ENCODE measurements around the gene HTR7. TPM values are rescaled to one million over a fixed set of nuclear protein-coding genes. Genes with fewer than 3 reads are reported as not detected.
"Not testable (repeated sequence)": the region's sequence is repeated elsewhere in the genome, so short reads cannot be mapped to it uniquely, and the experiment has no call there.

Gene HTR7
- total RNA-seq, 2 experiments from 2014 or later, result not detected

DNA sequence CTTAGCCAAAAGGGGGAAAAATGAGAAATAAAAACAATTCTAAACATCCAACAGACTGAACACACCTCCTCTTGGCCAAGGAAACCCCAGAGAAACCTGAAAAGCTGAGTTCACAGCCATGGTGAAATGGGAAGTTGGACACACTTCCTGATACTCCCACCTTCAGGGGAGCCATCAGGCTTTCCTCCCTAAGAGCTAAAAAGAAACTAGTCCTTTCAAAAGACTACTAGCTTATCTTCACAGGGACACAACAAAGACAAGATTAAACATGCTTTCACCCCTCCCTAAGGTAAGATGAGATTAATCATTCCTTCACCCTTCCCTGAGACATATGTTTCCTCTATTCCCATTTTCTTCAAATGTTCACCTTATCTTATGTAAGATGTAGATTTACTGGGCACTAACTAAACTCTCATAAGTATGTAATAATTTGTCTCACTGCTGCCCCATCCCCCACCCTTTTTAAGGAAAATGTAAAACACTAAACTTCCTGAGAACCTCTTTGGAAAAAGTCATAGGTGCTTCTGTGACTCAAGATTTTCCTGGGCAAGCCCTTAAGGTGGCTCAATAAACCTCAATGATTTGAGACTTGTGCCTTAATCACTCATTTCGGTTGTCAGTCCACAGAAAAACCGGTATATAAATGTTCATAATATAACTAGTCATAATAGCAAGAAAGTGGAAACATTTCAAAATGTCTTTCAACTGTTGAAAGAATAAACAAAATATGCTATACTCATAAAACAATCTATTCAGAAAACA, 40.5 kb downstream of the HTR7 start:
- intact Hi-C loops (cut with micrococcal nuclease), result no loop called here
- POLR2A ChIA-PET, result no interaction called here
- TF ChIP-seq, protein P1, sequence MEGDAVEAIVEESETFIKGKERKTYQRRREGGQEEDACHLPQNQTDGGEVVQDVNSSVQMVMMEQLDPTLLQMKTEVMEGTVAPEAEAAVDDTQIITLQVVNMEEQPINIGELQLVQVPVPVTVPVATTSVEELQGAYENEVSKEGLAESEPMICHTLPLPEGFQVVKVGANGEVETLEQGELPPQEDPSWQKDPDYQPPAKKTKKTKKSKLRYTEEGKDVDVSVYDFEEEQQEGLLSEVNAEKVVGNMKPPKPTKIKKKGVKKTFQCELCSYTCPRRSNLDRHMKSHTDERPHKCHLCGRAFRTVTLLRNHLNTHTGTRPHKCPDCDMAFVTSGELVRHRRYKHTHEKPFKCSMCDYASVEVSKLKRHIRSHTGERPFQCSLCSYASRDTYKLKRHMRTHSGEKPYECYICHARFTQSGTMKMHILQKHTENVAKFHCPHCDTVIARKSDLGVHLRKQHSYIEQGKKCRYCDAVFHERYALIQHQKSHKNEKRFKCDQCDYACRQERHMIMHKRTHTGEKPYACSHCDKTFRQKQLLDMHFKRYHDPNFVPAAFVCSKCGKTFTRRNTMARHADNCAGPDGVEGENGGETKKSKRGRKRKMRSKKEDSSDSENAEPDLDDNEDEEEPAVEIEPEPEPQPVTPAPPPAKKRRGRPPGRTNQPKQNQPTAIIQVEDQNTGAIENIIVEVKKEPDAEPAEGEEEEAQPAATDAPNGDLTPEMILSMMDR (IDR thresholded peaks at IDR 0.05), result no peak
- Mint-ChIP-seq H3K9me3 (peaks cover 7% of the 10 kb centered on the region), H3K4me1 (ENCODE audit: low read depth) (no peaks in the 10 kb centered on the region), H3K27ac (no peak overlapping the region), H3K27me3 (peaks cover 10% of the 10 kb centered on the region), H3K36me3 (ENCODE audit: low read depth) (peaks cover 2% of the 10 kb centered on the region), H3K4me3 (no peak overlapping the region)
- ATAC-seq (no peak), DNase-seq (no peak)
- CTCF ChIA-PET, result no interaction called here

DNA sequence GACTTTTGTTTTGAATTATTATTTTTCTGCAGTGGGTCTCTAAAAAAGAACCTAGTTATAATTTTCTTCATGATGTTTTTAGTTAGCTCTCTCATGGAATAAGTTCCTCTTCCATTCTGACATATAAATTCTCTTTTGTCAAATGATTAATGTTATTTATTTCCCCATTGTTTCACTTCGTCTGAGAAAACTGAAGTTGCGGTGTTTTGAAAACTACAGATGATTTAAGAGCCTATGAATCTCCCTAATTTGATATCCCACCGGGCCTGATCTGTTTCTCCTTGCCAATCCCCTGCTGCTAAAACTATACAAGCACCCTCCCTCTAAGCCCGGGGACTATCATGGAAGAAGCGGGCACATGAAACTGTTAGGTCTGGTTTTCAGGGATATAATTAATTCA, 41.4 kb downstream of the HTR7 start:
- no peak for DNase-seq
- Mint-ChIP-seq H3K4me1 (ENCODE audit: low read depth) (no peaks in the 10 kb centered on the region), H3K27ac (no peak overlapping the region), H3K36me3 (ENCODE audit: low read depth) (no peaks in the 10 kb centered on the region), H3K4me3 (no peak overlapping the region), H3K27me3 (peaks cover 2% of the 10 kb centered on the region), H3K9me3 (no peaks in the 10 kb centered on the region)
- ChIA-PET CTCF (no interaction called here), POLR2A (no interaction called here)
- intact Hi-C loops (cut with micrococcal nuclease), result no loop called here
- ATAC-seq, result no peak
- TF ChIP-seq, protein P1 (IDR thresholded peaks at IDR 0.05), result no peak

DNA sequence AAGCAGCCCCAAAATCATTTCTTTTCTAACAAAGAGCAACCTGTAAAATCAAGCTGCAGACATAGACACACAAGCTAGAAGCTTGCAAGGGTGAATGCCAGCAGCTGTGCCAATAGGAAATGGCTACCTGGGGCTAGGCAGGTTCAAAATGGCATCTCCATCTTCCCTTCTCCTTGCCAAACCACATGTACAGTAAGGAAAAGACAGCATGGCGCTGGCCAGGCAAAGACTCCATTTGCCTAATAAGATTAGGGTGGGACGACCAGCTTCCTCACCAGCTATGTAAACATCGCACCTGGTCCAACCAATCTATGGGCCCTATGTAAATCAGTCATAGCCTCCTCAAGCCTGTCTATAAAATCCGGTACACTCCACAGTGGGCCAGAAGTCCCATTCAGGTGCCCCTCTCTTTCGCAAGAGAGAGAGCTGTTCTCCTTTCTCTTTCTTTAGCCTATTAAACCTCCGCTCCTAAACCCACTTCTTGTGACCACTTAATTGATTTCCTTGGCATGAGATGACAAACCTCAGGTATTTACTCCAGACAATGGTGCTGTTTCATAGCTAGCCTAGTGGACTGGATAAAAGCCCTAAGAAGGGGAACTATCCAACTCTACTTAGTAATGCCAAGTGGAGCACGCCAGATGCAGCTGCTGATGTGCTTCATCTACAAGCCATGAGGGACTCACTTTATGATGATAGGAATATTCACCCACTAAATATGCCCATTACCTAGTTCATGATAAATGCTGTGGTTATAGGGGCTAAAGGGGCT, 44.1 kb downstream of the HTR7 start:
- intact Hi-C loops (cut with micrococcal nuclease), result no loop called here

DNA sequence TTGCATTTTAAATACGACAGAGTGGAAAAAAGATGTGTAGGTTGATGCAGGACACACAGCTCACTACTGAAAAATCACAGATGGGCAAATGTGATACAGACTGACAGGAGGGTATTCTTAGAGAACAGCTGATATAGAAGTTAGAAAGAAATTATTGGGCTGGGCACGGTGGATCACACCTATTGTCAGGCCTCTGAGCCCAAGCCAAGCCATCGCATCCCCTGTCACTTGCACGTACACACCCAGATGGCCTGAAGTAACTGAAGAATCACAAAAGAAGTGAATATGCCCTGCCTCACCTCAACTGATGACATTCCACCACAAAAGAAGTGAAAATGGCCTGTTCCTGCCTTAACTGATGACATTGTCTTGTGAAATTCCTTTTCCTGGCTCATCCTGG, 50.7 kb downstream of the HTR7 start:
- H3K4me3 Mint-ChIP-seq; POLR2A ChIA-PET; H3K27me3 Mint-ChIP-seq; H3K9me3 Mint-ChIP-seq; ATAC-seq; CTCF ChIA-PET; H3K36me3 Mint-ChIP-seq (ENCODE audit: low read depth); H3K27ac Mint-ChIP-seq; intact Hi-C loops (cut with micrococcal nuclease); H3K4me1 Mint-ChIP-seq (ENCODE audit: low read depth); DNase-seq: not testable (repeated sequence)

More for the DNA sequence above, 44.1 kb downstream of the HTR7 start:
- no peaks in the 10 kb centered on the region for H3K4me1 Mint-ChIP-seq (ENCODE audit: low read depth)
- ATAC-seq, result no peak
- H3K36me3 Mint-ChIP-seq (ENCODE audit: low read depth), result no peaks in the 10 kb centered on the region
- POLR2A ChIA-PET, result no interaction called here
- no peak for DNase-seq
- TF ChIP-seq, protein P1 (IDR thresholded peaks at IDR 0.05), result no peak
- H3K9me3 Mint-ChIP-seq, result no peaks in the 10 kb centered on the region
- no peaks in the 10 kb centered on the region for H3K27me3 Mint-ChIP-seq
- H3K4me3 Mint-ChIP-seq, result no peak overlapping the region
- CTCF ChIA-PET, result interaction anchor here (1.0 kb wide), 1 partner anchor 26 kb away, joined by 3 read pairs; no protein-coding TSS in a partner anchor
- no peak overlapping the region for H3K27ac Mint-ChIP-seq

DNA sequence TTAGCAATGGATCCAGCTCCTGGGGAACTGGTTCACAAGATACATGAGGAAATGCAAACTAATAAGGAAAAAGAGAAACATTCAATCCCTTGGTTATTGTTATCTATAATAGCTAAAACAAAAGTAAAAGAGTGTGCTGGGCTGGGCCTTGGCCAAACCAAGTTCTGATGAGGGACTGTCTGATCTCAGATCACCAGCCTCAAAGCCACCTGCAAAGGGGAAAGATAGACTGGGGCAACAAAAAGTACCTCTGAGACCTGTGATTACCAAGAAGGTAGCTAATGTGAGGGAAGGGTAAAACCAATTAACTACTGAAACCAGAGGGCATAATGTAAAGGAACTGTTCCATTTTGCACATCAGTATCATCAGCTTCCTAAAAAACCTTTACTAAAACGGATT, 51.2 kb downstream of the HTR7 start:
- DNase-seq, result no peak
- TF ChIP-seq, protein P1 (IDR thresholded peaks at IDR 0.05), result no peak
- Mint-ChIP-seq H3K27me3 (peaks cover 1% of the 10 kb centered on the region), H3K27ac (no peak overlapping the region), H3K4me3 (no peak overlapping the region), H3K9me3 (no peaks in the 10 kb centered on the region), H3K36me3 (ENCODE audit: low read depth) (no peaks in the 10 kb centered on the region), H3K4me1 (ENCODE audit: low read depth) (no peaks in the 10 kb centered on the region)
- intact Hi-C loops (cut with micrococcal nuclease), result no loop called here
- ChIA-PET POLR2A (no interaction called here), CTCF (no interaction called here)
- ATAC-seq, result no peak

All from activated CD8-positive, alpha-beta T cell treated with anti-CD3 and anti-CD28 coated beads for 36 hours (primary cell).